HG02973 (cell line): ENCODE measurements around the gene TSKS.
"Not testable (repeated sequence)": the region's sequence is repeated elsewhere in the genome, so short reads cannot be mapped to it uniquely, and the experiment has no call there.

Experiments
- ATAC-seq: cut with Tn5 transposase; IDR thresholded peaks from one replicate; pipeline ENCODE4 v1.9.1; 2021; ENCODE audit warnings: moderate library complexity; ENCODE audit not compliant: unreplicated experiment

The TSKS gene

DNA sequence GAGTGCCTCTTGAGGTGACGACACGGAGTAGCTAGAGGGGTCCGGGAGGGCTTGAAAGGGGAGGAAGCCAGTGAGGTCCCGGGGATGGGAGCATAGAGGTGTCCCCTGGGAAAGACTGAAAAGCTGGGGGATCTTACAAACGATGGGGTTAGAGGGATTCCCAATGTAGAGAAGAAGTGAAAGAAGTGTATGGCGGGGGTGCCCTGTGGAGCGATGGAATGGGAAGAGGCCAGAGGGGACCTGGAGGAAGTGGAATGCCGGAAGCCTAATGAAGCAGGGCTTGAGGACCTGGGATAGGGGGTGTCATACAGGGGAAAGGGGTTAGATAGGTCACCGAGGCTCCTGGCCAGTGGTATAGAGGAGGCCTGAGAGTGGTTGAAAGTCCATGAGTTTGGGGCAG lies 4.3 kb upstream of the TSKS start:
- ATAC-seq = no peak

DNA sequence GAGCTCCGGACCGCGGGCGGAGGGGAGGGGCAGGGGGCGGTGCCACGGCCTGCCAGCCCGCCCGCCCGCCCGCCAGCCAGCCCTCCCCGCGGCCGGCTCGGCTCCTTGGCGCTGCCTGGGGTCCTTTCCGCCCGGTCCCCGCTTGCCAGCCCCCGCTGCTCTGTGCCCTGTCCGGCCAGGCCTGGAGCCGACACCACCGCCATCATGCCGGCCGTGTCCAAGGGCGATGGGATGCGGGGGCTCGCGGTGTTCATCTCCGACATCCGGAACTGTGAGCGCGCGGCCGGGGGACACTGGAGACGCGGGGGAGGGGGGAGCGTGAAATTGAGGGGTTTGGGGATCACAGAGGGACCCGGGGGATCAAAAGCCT lies 3.8 kb upstream of the TSKS start, which contains the start of gene AP2A1:
Gene AP2A1 (plus strand): TSS at position 72 of the 370 bp plus-strand sequence. CDS start 133 bp downstream, at position 205.
- ATAC-seq = no peak

DNA sequence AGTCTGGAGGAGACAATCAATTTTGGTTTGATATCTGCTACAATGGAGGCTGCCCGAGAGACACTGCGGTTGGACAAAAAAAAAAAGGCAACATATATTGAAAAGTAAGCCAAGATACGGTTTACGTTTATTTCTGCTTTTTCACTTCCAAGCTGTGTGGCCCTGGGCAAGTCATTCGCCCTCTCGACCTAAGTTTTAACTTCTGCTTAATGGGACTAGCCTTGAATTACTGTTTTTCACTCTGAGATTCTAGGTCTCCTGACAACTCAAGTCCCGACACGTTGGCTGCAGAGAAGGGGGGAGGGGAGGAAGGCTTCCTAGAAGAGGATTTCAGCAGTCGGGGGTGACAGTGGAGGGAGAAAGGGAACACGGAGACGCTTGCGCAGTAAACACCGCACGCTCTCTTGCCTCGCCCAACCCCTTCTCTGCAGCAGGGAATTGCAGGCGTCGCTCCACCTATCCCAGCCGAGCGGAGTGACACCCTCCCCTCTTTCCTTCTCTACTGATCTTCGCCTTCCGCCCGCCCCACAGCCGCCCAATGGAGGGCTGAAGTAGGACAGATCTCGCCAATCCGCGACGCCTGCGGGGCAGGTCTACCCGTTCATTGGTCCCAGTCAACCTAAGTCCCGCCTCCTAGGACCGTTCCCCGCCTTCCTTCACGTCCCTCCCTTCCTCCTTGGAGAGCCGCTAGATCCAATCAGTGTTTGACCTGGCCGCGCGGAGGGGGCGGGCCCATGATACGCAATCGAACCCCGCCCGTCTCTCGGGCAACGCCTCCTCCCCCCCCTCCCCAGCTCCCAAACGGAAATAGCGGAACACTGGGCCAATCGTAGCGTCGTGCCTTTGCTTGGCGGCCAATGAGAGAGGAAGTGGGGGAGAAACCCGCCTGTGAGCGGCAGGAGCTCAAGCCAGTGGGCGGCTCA lies 3.2 kb upstream of the TSKS start:
- ATAC-seq = peak; percentile 86

DNA sequence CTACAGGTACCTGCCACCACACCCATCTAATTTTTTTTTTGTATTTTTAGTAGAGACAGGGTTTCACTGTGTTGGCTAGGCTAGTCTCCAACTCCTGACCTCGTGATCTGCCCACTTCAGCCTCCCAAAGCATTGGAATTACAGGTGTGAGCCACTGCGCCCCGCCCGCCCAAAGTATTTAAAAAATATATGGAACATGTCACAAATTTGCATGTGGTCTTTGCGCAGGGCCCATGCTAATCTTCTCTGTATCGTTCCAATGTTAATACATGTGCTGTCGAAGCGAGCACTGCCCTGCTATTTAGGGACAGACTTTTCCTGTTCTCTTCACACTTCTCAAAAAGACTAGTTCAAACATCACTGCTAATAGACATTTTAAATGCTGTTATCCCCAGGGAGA lies 1.2 kb upstream of the TSKS start:
- no peak for ATAC-seq

DNA sequence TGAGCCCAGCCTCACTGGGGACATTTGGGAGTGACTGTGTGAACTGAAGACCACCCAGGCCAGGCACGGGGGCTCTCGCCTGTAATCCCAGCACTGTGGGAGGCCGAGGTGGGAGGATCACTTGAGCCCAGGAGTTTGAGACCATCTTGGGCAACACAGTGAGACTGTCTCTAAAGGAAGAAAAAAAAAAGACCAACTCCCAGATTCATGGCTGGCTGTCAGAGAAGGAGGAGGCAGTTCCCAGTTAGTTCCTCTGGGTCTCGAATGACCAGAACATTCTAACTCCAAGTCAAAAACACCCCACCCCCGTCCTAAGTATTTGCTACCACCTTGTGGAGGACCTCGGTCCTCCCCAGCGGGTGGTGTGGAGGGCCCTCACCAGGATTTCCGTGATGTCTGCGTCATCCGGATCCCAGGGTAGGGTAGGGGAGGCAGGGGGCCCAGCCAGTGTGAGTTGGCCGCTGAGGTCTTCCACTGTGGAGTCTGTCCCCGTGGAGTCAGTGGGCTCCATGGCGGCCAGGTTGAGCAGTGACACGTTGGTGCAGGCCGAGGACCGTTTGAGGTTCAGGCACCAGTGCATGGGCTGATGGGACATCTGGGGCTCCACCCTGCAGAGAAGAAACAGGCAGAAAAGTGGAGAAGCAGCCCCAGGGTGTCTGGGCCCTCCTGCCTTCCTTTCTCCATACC lies 1.3 kb downstream of the TSKS start:
- no peak for ATAC-seq

DNA sequence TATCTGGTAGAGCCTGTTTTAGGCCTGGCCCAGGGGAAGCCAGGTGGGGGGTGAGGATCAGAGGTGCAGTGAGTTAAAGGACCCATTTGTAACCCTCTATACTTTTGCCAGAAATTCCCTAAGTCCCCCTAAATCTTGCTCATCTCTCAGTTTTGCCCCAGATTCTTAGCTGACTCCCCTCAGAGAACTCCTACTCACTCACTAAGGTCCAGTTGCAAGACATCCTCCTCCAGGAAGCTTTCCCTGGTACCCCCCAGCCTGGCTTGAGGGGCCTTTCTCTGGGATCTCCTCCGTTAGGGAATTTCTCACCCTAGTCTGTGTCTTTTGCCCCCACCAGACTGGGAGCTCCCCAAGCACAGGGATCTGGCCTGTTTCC lies 1.9 kb downstream of the TSKS start:
- no peak for ATAC-seq

DNA sequence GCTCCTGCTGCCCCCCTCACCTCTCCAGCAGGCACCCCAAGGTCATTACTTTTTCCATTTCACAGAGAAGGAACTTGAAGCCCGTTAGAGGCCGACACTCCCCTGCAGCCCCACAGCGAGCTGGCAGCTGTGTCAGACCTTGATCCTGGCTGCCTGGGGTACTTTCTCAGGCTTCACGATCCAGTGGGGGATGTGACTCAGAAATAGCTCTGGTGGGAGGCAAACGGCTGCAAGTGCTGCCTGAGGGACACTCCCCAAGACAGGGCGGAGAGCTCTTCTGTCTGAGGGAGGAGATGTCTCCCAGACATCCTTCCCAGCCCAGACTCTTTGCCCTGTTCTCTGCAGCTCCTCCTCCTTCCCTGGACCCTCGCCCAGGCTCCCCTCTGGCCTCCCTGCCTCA lies 4.8 kb downstream of the TSKS start:
- no peak for ATAC-seq

DNA sequence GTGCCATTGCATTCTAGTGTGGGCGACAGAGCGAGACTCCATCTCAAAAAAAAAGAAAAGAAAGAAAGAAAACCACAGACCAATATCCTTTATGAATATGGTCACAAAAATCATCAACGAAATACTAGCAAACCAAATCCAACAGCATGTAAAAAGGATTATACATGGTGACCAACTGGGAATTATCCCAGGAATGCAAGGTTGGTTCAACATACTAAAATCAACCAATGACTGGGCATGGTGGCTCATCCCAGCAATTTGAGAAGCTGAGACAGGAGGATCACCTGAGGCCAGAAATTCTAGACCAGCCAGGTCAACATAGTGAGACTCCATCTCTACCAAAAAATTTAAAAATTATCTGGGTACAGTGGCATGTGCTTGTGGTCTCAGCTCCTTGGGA lies 7.2 kb downstream of the TSKS start:
- ATAC-seq = no peak

DNA sequence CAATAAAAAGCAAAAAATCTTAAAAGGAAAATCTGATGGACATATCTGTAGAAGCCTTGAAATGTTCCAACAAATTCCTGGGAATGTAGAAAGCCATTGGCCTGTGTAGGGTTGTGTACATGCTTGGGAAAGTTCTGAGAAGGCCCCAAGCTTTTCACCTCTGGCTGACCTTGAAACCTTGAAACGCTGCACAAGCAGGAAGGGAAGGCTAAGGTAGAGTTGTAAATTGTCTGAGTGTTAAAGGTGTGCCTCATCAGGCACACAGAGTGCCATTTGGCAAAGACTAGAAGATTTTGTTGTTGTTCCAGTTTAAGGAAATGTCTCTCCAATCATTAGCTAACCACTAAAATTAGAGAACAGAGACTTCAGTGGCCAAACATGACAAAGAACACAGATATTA lies 10.4 kb downstream of the TSKS start:
- no peak for ATAC-seq

DNA sequence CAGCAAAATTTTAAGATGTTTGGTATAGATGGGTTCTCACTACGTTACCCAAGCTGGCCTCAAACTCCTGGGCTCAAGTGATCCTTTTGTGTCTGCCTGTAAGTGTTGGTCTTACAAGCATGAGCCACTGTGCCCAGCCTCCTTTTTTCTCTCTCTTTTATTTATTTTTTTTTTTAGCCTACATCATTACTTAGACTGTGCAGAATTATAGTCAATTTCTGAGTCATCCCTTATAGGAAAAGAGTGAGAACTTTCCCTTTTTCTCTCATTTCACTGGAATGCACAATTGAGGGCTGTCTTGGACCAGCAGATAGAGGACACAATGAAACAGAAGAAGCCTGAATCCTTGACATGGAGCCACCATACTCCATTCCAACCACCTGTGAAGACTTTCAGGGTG lies 13.3 kb downstream of the TSKS start:
- ATAC-seq = no peak

DNA sequence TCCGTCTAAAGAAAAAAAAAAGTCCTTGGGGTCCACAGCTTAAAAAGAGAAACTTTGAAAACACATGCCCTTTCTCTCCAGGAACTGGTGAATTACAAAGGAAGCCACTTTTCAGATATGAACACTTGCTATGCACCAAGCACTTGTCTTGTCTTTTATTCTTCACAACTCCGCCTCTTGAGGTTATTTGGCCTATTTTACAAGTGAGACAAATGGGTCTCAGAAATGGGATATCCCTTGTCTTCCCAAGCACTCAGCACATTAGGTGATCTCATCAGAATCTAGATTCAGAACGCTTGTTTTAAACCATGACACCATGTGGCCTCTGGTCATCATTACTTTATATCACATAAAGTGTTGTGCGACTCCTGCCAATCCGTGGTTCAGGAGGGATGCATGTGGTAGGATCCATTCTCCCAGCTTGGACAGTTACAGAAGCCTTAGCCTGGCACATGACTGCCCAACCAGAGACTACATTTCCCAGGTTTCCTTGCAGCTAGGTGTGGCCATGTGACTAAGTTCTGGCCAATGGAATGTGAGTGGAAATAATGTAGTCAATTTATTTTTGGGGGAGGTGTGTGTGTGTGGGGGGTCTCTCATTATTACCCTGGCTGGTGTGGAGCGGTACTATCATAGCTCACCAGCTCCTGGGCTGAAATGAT lies 13.9 kb downstream of the TSKS start:
- no peak for ATAC-seq

DNA sequence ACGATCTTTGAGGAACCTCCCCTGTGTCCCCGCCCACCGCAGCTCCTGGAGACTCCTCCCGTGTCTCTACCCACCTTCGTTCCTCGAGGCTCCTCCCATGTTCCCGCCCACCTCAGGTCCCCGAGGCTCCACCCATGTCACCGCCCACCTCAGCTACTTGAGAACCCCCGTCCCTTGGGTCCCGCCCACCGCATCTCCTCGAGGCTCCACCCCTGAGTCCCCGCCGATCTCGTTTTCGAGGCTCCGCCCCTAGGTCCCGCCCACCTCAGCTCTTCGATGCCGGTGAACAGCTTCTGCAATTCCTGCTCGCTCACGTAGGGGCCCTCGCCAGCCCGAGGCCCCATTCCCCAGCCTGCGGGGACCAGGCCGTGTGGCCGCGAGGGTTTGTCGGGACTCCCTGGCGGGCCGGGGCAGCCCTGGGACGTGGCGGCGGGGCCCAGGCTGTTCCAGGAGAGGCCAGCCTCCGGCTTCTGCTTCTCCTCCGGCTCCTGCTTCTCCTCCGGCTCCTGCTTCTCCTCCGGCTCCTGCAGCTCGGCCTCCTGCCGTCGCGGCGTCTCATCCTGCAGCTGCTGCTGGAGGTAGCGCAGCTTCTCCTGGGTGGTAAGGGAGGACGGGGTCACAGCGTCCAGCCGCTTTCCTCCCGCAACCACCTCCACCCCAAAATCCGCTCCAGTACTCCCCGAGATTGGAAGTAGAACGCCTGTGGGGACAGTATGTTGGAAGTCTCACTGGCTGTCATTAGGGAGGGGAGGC lies 16.7 kb downstream of the TSKS start:
- ATAC-seq = no peak

DNA sequence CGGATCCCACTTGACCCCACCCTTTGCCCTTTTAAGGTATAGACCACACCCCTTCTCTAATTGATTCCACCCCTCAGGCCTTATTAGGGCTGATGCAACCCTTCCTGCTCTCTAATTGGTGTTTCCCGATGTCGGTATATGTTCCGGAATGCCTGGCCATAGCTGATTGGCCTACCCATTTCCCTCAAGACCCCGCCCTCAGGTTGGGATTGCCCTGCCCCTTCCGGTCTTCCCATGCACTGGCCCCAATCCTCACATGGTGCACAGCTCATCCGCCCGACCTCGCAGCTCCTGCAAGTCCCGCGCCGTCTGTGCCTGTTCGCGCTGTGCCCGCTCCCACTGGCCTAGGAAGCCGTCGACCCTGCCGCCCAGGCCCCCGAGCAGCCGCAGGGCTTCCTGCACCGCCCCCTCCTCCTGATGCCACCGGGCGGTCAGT lies 18.1 kb downstream of the TSKS start:
- no peak for ATAC-seq

DNA sequence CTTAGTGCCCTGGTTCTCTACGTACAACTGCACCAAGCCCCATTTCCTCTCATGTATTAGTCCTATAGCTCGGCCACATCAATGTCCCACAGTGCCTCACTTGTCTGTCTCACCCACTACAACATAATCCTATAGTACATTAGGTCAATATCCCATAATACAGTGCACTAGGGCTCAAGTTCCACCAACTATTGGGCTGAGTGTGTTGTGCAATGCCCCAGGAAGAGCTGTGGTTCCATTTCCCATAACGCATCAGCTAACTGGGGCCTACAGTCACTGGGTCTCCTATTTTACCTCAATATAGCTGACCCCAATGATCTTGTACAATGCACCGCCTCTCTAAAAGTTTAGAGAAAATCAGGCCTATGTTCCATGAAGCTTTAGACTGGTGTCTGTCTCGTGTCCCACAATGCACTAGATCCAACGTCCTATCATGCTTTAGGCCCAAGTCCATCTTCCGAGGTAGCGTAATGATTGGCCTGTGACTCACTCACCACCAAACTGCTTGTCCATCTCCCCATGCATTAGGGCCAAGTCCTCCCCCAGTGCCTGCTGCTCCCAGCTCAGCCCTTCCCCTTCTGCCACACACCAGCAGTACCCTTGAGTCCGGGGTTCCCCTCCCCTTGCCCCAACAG lies 21.8 kb downstream of the TSKS start:
- no peak for ATAC-seq

DNA sequence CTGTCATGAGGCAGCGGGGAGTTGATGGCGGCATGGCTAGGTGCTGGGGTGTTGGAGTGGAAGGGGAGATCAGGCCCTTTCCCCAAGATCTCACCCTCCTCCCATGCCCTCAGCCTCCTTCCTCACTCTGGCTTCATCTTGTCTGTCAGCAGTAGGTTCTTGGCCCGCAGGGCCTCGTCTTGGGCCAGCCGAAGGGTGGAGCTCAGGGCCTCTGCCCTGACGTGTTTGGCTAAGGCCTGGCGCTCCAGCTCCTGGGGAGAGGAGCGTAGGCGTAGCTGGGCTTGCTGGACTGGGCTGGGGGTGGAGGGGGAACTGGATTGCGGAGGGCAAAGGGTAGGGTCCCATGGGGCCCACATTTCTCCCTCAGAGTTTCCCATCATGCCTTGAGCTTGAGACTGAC lies 23.2 kb downstream of the TSKS start:
- no peak for ATAC-seq

DNA sequence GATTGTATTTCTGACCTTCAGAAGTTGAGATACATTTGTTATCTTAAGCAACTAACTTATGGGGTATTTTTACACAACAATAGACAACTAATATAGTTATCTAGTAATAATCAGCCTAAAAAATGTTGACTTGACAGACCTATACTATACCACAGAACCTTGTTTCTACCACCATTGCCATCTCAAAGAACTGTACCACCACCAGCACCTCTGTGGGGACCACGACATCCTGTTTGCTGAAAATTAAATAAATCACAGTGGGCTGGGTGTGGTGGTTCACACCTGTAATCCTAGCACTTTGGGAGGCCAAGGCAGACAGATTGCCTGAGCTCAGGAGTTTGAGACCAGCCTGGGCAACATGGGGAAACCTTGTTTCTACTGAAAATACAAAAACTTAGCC lies 24.0 kb downstream of the TSKS start:
- no peak for ATAC-seq

DNA sequence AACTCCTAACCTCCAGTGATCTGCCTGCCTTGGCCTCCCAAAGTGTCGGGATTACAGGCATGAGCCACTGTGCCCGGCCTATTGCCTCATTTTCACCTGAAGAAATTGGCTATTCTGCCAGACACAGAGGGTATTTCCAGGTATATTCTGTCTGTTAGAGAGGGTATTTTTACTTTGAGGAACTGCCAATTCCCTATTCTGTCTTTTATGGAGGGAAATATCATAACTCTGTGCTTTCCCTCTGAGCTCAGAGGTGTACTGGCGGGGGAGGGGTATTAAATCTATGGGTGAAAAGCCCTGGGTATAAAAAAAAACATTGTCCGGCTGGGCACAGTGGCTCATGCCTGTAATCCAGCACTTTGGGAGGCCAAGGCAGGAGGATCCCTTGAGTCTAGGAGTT lies 24.8 kb downstream of the TSKS start:
- no peak for ATAC-seq

DNA sequence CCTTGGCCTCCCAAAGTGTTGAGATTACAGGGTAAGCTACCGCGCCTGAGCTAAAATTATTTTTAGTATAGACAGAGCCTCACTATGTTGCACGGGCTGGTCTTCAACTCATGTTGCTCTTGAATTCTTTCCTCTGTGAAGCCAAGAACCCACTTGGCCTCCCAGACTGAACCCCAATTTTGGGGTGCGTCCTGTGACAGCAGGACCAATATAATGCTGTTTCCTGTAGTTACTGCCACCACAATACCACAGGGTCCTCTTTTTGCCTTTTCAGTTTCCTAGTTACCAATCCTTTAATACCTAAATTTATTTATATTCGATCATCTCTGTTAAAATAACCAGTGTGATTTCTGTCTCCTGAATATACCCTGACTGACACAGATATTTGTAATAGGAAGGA lies 32.9 kb downstream of the TSKS start:
- no peak for ATAC-seq

DNA sequence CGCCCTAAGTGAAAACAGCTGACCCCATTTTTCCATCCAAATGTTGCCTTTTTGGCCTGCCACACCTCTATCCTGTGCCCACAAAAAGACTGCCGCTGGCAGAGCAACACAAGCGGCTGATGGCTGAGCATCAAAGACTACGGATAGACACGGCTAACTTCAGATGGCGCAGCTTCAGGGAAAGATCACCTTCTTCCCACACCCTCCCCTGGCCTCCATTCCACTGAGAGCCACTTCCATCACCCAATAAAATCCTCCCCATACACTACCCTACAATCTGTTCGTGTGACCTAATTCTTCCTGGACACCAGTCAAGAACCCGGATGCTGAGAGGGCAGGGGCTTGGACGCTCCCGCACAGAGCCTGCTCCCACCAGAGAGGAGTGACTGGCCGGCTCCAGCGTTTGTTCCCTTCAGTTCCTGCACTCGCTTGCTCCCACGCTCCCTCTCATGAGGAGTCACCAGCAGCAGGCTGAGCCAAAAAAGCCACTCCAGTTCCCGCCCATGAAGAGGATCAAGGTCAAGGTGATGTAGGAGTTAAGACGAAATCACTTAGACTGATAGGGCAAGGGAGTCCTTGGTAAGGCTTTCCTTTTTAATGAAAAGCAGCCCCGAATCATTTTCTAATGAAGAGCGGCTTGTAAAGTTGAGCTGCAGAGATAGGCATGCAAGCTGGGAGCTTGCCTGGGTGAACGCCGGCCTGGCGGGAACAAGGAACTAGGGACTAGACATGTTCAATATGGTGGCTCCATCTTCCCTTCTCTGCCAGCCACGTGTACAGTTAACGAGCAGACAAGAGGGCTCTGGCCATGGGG lies 35.7 kb downstream of the TSKS start:
- ATAC-seq = no peak

DNA sequence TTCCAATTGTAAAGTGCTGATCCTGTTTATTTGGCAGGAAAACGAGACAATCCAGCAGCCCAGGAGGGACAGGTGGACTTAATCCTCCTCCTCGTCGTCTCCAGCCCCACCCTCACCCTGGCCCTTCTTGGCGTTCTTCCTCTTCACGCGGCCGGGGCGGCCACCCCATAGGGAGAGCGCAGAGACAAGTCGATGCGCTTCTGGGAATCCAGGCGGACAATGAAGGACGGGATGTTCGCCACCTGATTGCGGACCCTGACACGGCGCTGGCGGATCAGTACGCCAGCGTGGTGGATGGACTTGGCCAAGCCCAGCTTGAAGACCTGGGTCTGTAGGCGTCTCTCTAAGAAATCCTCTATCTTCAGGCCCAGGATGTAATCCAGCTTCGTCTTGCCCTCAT lies 43.7 kb downstream of the TSKS start:
- ATAC-seq = not testable (repeated sequence)
